Dendritic cell treated with granulocyte-macrophage colony-stimulating factor and Interleukin-4, amounts not matched to agents 40 ng/mL and 50 ng/mL, for 4 days (primary cell): ENCODE measurements around the gene ZMYM3.

Source experiments
- H3K27ac Mint-ChIP-seq: one replicate; pipeline ENCODE4 v1.8.0; 2022; ENCODE audit warnings: mild to moderate bottlenecking, mixed read lengths
- H3K27me3 Mint-ChIP-seq: one replicate; pipeline ENCODE4 v1.8.0; 2022; ENCODE audit warnings: mild to moderate bottlenecking, mixed read lengths
- H3K36me3 Mint-ChIP-seq: one replicate; pipeline ENCODE4 v1.8.0; 2022; ENCODE audit warnings: low read depth, mixed read lengths
- H3K4me1 Mint-ChIP-seq: one replicate; pipeline ENCODE4 v1.8.0; 2022; ENCODE audit warnings: low read depth, mixed read lengths
- H3K4me3 Mint-ChIP-seq: one replicate; pipeline ENCODE4 v1.8.0; 2022; ENCODE audit warnings: mild to moderate bottlenecking, moderate library complexity, mixed read lengths
- H3K9me3 Mint-ChIP-seq: one replicate; pipeline ENCODE4 v1.8.0; 2022; ENCODE audit warnings: mixed read lengths
- intact Hi-C: fragments of 100-400 bp; cut with micrococcal nuclease; formaldehyde crosslinking; loops from one replicate; pipeline ENCODE4 v1.15.0; 2022

Gene ZMYM3

GRCh38 chrX:71214604-71215337 is 39.2 kb downstream of the ZMYM3 start:
- Mint-ChIP-seq H3K4me1 (peaks cover 6% of the 10 kb centered on the region), H3K27me3 (peaks cover 11% of the 10 kb centered on the region), H3K27ac (no peak overlapping the region), H3K36me3 (no peaks in the 10 kb centered on the region), H3K9me3 (no peaks in the 10 kb centered on the region), H3K4me3 (no peak overlapping the region)
- intact Hi-C loops: no loop called here

DNA sequence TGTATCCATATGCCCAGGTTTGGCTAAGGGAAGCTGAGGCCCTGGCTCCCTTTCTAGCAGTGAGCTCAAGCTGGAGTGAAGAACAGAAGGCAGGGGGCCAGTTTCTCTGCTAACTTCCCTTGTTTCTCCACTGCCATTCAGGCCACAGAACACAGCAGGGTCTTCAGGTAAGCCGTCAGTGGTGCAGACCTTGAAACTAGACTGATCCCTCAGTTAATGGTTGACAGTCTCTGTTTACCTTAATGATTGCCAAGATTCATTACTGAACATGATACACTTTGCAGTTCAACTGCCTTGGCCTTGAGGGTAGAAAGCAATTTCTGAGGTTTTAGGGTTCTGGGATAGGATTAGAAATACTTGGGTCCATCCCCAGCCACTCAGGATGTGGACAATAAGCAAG is 39.8 kb downstream of the ZMYM3 start:
- no peaks in the 10 kb centered on the region for H3K9me3 Mint-ChIP-seq
- peaks cover 14% of the 10 kb centered on the region for H3K27me3 Mint-ChIP-seq
- H3K27ac Mint-ChIP-seq: no peak overlapping the region
- no peak overlapping the region for H3K4me3 Mint-ChIP-seq
- peaks cover 6% of the 10 kb centered on the region for H3K4me1 Mint-ChIP-seq
- H3K36me3 Mint-ChIP-seq: no peaks in the 10 kb centered on the region
- intact Hi-C loops: no loop called here

- Mint-ChIP-seq H3K9me3 (no peaks in the 10 kb centered on the region), H3K36me3 (no peaks in the 10 kb centered on the region), H3K4me1 (peaks cover 6% of the 10 kb centered on the region), H3K27ac (no peak overlapping the region), H3K27me3 (peaks cover 16% of the 10 kb centered on the region), H3K4me3 (no peak overlapping the region)
- intact Hi-C loops: no loop called here
Observed at GRCh38 chrX:71212536-71212935, 41.4 kb downstream of the ZMYM3 start.

DNA sequence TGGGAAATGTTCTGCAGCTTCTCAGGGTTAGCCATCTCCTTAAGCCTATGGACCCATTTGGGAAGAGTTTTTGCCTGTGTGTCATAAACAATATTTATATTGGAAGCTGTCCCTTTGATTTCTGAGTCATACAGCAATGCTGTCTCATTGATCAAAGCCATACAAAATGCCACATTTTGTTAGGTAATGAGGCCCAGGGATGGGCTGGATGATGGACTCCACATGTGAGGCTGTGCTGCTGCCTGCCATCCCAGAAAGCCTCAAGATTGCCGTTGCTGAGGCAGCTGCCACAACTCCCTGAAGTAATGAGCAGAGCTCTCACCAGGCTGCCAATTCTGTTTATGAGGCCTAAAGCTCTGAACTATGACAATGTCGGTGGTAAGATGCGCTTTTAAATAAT is 43.1 kb downstream of the ZMYM3 start:
- H3K27me3 Mint-ChIP-seq: peaks cover 11% of the 10 kb centered on the region
- no peak overlapping the region for H3K4me3 Mint-ChIP-seq
- intact Hi-C loops: no loop called here
- no peaks in the 10 kb centered on the region for H3K36me3 Mint-ChIP-seq
- H3K9me3 Mint-ChIP-seq: no peaks in the 10 kb centered on the region
- no peak overlapping the region for H3K27ac Mint-ChIP-seq
- H3K4me1 Mint-ChIP-seq: peaks cover 6% of the 10 kb centered on the region

DNA sequence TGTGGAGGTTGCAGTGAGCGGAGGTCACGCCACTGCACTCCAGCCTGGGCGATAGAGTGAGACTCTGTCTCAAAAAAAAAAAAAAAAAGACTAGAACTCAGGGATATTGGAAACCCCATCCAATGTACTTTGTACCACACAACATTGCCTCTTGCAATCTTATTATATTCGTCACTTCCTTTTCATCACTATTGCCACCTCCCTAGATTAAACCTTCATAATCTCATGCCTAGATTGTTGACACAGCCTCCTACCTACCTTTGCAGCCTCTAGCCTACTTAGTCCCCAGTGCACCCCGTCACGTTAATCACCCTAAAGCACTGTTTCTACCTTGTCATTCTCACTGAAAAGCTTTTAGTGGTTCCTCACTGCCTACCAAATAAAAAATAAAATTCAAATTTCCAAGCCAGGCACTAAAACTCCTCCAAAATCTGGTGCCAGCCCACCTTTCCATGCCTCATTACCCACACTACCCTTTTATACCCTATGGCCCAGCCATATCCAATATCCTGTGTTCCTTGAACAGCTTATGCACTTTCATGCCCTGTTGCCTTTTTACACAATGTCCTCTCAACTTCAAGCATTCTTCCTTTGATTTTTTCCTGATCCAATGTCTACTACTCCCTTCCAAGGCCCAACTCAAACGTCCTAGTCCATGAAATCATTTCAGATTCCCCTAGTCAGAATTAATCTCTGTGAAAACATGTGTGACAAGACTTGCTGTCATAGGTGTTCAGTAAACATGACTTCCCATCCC is 54.5 kb downstream of the ZMYM3 start:
- Mint-ChIP-seq H3K9me3 (no peaks in the 10 kb centered on the region), H3K36me3 (no peaks in the 10 kb centered on the region), H3K4me1 (peaks cover 29% of the 10 kb centered on the region), H3K27me3 (no peaks in the 10 kb centered on the region), H3K27ac (no peak overlapping the region), H3K4me3 (no peak overlapping the region)
- intact Hi-C loops: no loop called here

DNA sequence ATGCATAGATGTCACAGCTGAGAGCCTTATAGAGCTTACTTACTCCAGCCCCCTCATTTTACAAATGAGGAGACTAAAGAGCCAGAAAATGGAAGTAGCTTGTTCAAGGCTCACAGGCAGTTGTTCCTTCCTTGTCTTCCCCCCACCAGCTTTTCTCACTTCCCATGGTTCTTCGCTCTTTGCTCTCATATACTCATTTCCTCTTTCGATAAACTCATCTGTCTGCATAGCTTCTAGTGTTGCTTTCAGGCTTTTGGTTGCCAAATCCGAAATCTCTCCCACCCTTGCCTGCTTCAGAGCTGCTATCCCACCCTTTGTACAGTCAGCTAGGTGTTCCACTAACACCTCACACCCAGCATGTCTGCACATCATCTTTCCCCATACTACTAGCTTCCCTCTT is 55.9 kb downstream of the ZMYM3 start:
- H3K27ac Mint-ChIP-seq: peak overlapping the region; percentile 93
- H3K9me3 Mint-ChIP-seq: no peaks in the 10 kb centered on the region
- peak overlapping the region; percentile 78 for H3K4me3 Mint-ChIP-seq
- H3K4me1 Mint-ChIP-seq: peaks cover 29% of the 10 kb centered on the region
- H3K36me3 Mint-ChIP-seq: no peaks in the 10 kb centered on the region
- H3K27me3 Mint-ChIP-seq: no peaks in the 10 kb centered on the region
- intact Hi-C loops: no loop called here

DNA sequence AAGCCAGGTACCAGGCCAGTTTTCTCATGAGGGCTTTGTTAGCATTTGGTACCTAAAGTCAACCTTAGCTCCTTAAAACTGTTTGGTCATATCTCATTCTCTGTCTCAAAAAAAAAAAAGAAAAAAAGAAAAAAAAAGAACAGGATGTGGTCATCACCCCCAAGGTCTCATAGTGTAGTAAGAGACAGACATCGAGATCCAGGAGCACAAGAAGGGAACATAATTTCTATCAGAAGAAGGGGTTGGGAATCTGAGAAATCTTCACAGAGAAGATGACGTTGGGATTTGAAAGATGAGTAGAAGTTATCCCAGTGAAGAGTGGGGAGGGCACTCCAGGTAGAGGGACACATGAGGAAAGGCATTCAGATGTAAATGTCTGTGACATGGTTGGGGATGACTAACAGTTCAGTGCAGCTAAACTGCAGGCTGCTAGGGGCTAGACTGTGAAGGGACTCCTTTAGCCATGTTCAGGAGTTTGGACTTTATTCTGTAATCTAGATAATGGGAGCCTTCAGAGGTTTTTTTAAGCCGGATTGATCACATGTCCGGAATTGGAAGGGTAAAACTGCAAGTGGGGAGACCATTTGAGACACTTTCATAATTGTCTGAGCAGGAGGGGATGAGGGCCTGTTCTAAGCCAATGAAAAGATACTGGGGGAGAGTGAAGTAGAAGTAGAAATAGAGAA is 57.8 kb downstream of the ZMYM3 start:
- Mint-ChIP-seq H3K4me3 (peak overlapping the region; percentile 70), H3K4me1 (peaks cover 42% of the 10 kb centered on the region), H3K36me3 (peaks cover 2% of the 10 kb centered on the region), H3K9me3 (no peaks in the 10 kb centered on the region), H3K27ac (peak overlapping the region; percentile 81), H3K27me3 (no peaks in the 10 kb centered on the region)
- intact Hi-C loops: no loop called here

GRCh38 chrX:71191248-71191647 is 62.7 kb downstream of the ZMYM3 start:
- peaks cover 18% of the 10 kb centered on the region for H3K36me3 Mint-ChIP-seq
- H3K9me3 Mint-ChIP-seq: no peaks in the 10 kb centered on the region
- peaks cover 28% of the 10 kb centered on the region for H3K4me1 Mint-ChIP-seq
- H3K4me3 Mint-ChIP-seq: no peak overlapping the region
- H3K27me3 Mint-ChIP-seq: no peaks in the 10 kb centered on the region
- intact Hi-C loops: no loop called here
- peak overlapping the region; percentile 20 for H3K27ac Mint-ChIP-seq
